ENCODE results near the gene SH3RF3.

Gene SH3RF3

GRCh38 chr2:109162999-109163398 lies 34.0 kb downstream of the SH3RF3 start:
- TF ChIP-seq SIN3A (IDR thresholded peaks at IDR 0.05; ENCODE audit: borderline replicate concordance, insufficient read depth, low read length) (no peak), POLR2AphosphoS5 (IDR thresholded peaks at IDR 0.05; ENCODE audit: low read depth, low read length) (no peak), FOXP2 (optimal IDR thresholded peaks at IDR 0.05; ENCODE audit: borderline replicate concordance, extremely low read depth, extremely low read length, insufficient read depth) (no peak), TAF1 (IDR thresholded peaks at IDR 0.05; ENCODE audit: borderline replicate concordance, insufficient read depth, low read length) (no peak)
- TF ChIP-seq, protein P1, sequence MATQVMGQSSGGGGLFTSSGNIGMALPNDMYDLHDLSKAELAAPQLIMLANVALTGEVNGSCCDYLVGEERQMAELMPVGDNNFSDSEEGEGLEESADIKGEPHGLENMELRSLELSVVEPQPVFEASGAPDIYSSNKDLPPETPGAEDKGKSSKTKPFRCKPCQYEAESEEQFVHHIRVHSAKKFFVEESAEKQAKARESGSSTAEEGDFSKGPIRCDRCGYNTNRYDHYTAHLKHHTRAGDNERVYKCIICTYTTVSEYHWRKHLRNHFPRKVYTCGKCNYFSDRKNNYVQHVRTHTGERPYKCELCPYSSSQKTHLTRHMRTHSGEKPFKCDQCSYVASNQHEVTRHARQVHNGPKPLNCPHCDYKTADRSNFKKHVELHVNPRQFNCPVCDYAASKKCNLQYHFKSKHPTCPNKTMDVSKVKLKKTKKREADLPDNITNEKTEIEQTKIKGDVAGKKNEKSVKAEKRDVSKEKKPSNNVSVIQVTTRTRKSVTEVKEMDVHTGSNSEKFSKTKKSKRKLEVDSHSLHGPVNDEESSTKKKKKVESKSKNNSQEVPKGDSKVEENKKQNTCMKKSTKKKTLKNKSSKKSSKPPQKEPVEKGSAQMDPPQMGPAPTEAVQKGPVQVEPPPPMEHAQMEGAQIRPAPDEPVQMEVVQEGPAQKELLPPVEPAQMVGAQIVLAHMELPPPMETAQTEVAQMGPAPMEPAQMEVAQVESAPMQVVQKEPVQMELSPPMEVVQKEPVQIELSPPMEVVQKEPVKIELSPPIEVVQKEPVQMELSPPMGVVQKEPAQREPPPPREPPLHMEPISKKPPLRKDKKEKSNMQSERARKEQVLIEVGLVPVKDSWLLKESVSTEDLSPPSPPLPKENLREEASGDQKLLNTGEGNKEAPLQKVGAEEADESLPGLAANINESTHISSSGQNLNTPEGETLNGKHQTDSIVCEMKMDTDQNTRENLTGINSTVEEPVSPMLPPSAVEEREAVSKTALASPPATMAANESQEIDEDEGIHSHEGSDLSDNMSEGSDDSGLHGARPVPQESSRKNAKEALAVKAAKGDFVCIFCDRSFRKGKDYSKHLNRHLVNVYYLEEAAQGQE (IDR thresholded peaks at IDR 0.05; ENCODE audit: insufficient read depth in 1 of 2, low read depth in 2 of 2, low read length in 2 of 2) = no peak

DNA sequence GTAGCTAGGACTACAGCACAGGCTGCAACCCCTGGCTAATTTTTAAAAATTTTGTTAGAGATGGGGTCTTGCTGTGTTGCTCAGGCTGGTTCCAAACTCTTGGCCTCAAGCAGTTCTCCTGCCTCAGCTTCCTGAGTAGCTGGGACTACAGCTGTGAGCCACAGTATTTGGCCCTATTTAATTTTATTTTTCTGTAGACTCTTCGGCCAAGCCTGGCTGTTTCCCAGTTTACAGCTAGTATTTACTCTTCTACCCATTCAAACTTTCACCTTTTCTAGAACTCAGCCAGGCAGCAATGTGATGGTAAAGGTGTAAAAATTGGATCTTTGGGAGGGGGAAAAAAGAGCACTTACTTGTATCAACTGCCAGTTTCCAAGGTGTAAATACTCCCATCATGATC lies 35.3 kb downstream of the SH3RF3 start:
- TF ChIP-seq TAF1 (IDR thresholded peaks at IDR 0.05; ENCODE audit: borderline replicate concordance, insufficient read depth, low read length) (no peak), POLR2AphosphoS5 (IDR thresholded peaks at IDR 0.05; ENCODE audit: low read depth, low read length) (no peak), SIN3A (IDR thresholded peaks at IDR 0.05; ENCODE audit: borderline replicate concordance, insufficient read depth, low read length) (no peak), FOXP2 (optimal IDR thresholded peaks at IDR 0.05; ENCODE audit: borderline replicate concordance, extremely low read depth, extremely low read length, insufficient read depth) (no peak)
- TF ChIP-seq, protein P1 (IDR thresholded peaks at IDR 0.05; ENCODE audit: insufficient read depth in 1 of 2, low read depth in 2 of 2, low read length in 2 of 2) = no peak

- no peak for TF ChIP-seq POLR2AphosphoS5 (IDR thresholded peaks at IDR 0.05; ENCODE audit: low read depth, low read length)
- TF ChIP-seq TAF1 (IDR thresholded peaks at IDR 0.05; ENCODE audit: borderline replicate concordance, insufficient read depth, low read length) = no peak
- TF ChIP-seq, protein P1 (IDR thresholded peaks at IDR 0.05; ENCODE audit: insufficient read depth in 1 of 2, low read depth in 2 of 2, low read length in 2 of 2) = no peak
- TF ChIP-seq FOXP2 (optimal IDR thresholded peaks at IDR 0.05; ENCODE audit: borderline replicate concordance, extremely low read depth, extremely low read length, insufficient read depth) = no peak
- TF ChIP-seq SIN3A (IDR thresholded peaks at IDR 0.05; ENCODE audit: borderline replicate concordance, insufficient read depth, low read length) = no peak
These were observed 35.8 kb downstream of the SH3RF3 start for GRCh38 chr2:109164739-109165221.

GRCh38 chr2:109166811-109167210 lies 37.8 kb downstream of the SH3RF3 start:
- no peak for TF ChIP-seq FOXP2 (optimal IDR thresholded peaks at IDR 0.05; ENCODE audit: borderline replicate concordance, extremely low read depth, extremely low read length, insufficient read depth)
- TF ChIP-seq SIN3A (IDR thresholded peaks at IDR 0.05; ENCODE audit: borderline replicate concordance, insufficient read depth, low read length) = no peak
- TF ChIP-seq TAF1 (IDR thresholded peaks at IDR 0.05; ENCODE audit: borderline replicate concordance, insufficient read depth, low read length) = no peak
- TF ChIP-seq, protein P1 (IDR thresholded peaks at IDR 0.05; ENCODE audit: insufficient read depth in 1 of 2, low read depth in 2 of 2, low read length in 2 of 2) = no peak

GRCh38 chr2:109168086-109168485 lies 39.1 kb downstream of the SH3RF3 start:
- TF ChIP-seq TAF1 (IDR thresholded peaks at IDR 0.05; ENCODE audit: borderline replicate concordance, insufficient read depth, low read length) (no peak), POLR2AphosphoS5 (IDR thresholded peaks at IDR 0.05; ENCODE audit: low read depth, low read length) (no peak), SIN3A (IDR thresholded peaks at IDR 0.05; ENCODE audit: borderline replicate concordance, insufficient read depth, low read length) (no peak), FOXP2 (optimal IDR thresholded peaks at IDR 0.05; ENCODE audit: borderline replicate concordance, extremely low read depth, extremely low read length, insufficient read depth) (no peak)
- TF ChIP-seq, protein P1 (IDR thresholded peaks at IDR 0.05; ENCODE audit: insufficient read depth in 1 of 2, low read depth in 2 of 2, low read length in 2 of 2) = no peak
